HG03460 (cell line): Measurements from ENCODE around the gene LIPT1.
"Not testable (repeated sequence)": the region's sequence is repeated elsewhere in the genome, so short reads cannot be mapped to it uniquely, and the experiment has no call there.

Experiments used
- ATAC-seq: cut with Tn5 transposase; IDR thresholded peaks from one replicate; pipeline ENCODE4 v1.9.1; 2021; ENCODE audit not compliant: unreplicated experiment

LIPT1 gene

GRCh38 chr2:99154643-99155536 lies at the start of gene LIPT1, which contains the start of gene TSGA10:
Gene LIPT1, plus strand, starts transcription at chr2:99154967. Its CDS starts 6,991 bp downstream, at chr2:99161958.
Gene TSGA10, minus strand, starts transcription at chr2:99154942. Its CDS starts 45,503 bp downstream, at chr2:99109439.
- peak; percentile 97 for ATAC-seq

- no peak for ATAC-seq
Measured at GRCh38 chr2:99106913-99107312, 47.9 kb upstream of the LIPT1 start.

DNA sequence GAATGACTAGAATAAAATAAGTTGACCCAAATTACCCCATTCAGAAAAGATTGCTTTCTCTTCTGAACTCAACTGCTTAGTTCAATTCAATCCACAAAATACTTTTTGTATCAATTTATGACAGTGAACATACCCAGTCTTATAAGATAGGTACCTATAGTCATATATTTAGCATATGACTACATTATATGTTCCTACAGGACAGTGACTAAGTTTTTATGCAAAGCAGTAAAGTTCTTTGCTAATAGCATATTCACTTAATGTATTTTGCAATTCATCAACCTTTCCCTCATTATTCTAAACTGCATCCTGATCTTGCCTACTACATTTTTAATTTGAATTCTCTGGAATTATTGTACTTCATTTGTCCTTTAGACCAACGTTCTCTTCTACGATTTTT lies 43.5 kb upstream of the LIPT1 start:
- no peak for ATAC-seq

DNA sequence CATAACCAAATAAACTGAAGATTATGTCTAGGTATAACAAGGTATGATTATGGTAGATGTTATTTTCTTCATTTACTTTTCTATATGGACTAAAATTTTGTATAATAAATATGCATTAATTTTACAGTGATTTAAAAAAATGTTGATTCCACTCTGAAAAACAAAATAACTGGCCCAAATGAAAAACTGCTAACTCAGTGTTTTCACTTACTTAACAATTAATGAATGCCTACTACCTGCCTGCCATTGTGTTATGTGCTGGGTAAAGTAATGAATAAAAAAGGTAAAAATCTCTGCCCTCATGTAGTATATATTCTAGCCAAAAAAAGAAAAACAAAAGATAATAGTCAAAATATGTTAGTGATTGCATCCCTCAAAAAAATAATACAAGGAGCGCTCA lies 42.8 kb upstream of the LIPT1 start:
- ATAC-seq, result no peak

GRCh38 chr2:99112617-99113016 lies 42.1 kb upstream of the LIPT1 start:
- no peak for ATAC-seq

DNA sequence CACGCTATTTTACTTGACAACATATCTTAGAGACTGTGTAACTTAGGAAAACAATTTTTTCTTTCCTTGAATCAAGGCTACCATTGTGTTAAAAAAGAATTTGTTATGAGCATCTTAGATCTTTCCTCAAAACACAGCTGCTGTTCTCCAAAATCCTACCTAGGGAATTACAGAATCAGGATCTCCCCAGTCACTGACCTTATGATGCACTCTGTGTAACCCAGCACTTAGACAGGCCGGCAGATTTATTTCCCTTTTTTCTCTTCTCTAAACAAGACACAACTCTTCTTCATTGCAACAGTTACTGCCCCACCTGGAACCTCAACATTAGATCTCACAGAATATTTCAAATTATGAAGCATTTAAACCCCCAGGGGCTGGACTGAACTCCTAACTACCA lies 26.8 kb upstream of the LIPT1 start:
- ATAC-seq, result no peak

- not testable (repeated sequence) for ATAC-seq
Measured at GRCh38 chr2:99135044-99135556, 19.7 kb upstream of the LIPT1 start.

- ATAC-seq, result no peak
Measured at GRCh38 chr2:99139003-99139402, 15.8 kb upstream of the LIPT1 start.

DNA sequence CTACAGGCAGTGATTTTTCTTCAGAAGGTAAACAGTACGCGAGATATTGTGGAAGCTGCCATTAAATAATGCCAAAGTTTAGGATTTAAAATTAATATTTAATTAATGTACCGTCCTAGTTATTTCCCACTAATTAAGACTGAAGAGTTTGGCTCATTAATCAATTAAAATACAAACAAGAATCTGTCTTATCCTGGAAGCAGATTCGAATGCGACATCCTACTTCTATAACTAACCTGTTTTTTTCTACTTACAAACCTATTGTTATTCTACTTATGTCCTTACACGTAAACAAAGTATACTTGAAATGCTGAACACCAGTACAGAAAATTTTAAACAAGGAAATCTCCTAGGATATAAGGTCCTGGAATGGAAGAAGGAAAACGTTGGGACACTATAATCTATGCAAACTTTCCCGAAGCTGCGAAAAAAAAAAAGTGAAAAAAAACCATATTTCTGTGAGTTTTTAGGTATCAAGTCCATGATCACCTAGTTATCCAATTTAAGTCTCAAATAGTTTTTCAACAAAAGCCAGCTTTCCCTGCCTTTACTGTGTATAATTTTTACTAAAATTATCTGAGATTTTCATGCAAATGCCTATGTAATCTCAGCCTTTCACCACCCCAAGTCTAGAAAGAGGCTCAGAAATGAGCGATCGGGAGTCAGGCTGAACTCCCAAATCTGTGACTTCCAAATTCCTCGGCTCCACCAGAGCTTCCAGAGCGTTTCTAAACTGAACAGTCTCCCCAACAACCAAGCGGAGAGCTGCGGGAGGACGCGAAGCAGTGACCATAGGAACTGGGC lies 14.5 kb upstream of the LIPT1 start:
- ATAC-seq, result no peak

- ATAC-seq, result peak; percentile 34
Measured at GRCh38 chr2:99140860-99141109, 14.0 kb upstream of the LIPT1 start.

- peak; percentile 92 for ATAC-seq
Measured at GRCh38 chr2:99141110-99142108, 13.4 kb upstream of the LIPT1 start, which contains the start of gene C2orf15. Gene C2orf15, plus strand, starts transcription at chr2:99141707. Its CDS starts 8,852 bp downstream, at chr2:99150559.

DNA sequence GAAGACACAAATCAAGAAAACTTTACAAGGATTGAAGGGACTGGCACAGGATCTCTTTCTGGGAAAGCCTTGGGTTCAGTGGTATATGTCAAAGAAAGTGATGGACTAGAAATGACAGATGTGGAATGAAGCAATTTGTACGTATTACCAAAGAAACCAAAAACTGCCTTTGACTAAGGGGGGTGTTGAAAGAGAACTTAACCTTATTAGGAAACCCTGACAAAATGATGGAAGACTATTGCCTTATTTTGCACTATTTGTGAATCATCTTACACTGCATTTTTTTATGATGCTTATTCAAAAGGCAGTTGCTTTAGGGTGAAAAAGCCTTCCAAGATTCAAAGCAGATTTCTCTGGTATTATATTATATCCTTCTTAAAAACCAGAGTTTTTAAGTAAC lies 4.1 kb upstream of the LIPT1 start:
- ATAC-seq, result no peak

DNA sequence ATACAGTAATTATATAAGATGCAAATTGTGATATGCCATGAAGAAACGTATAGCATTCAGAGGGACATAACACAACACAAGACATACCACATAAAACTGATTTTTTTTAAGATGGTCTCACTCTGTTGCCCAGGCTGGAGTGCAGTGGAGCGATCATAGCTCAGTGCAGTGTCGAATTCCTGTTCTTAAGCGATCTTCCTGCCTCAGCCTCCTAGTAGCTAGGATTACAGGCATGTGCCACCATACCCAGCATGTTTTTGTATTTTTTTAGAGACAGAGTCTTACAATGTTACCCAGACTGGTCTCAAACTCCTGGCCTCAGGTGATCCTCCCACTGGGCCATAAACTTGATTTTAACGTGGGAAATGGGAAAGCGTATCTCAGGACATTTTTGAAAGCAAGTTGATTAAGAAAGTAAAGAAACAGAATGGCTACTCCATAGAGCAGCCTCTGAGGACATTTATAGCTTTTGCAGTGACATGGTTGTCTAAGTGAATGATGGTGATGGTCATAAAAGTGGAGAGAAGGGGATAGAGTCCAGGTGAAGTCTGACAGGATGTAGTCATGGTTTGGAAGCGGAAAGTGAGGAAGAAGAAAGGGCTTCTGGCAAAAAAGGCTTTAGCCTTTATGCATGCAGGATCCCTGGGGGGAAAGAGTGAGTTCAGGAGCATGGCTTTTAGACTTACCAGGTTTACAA lies 2.4 kb upstream of the LIPT1 start:
- ATAC-seq, result no peak

DNA sequence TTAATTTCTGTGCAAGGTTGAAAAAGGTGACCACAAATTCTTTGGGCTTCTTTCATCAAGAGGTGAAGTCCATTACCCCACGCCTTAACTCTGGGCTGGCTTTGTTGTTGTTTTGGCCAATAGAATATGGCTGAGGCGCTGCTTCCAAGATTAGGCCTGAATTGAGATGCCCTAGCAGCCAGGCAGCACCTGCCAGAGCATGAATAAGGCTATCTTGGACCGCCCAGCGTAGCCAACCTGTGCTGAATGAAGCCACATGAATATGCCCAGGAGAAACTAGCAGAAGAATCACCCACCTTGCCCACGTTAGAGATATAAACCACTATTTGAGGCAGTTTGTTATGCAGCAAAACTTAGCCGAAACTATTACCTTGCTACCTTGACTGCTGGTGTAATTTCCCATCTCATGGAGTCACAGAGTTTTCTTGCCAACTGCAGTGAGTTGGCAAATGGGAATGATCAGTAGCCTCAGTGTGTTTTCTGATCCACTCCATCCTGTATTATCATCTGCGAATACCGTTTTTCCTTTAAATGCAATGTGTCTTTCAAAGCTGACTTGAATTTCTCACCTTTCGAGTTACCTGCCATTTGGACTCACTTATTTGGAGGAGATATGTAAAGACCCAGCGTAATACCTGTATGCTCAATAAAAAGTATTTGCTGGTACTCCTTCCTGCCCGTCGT lies 704 bp upstream of the LIPT1 start:
- ATAC-seq, result no peak

- no peak for ATAC-seq
Measured at GRCh38 chr2:99156891-99157290, 2.1 kb downstream of the LIPT1 start.

GRCh38 chr2:99158599-99158998 lies 3.8 kb downstream of the LIPT1 start:
- no peak for ATAC-seq

DNA sequence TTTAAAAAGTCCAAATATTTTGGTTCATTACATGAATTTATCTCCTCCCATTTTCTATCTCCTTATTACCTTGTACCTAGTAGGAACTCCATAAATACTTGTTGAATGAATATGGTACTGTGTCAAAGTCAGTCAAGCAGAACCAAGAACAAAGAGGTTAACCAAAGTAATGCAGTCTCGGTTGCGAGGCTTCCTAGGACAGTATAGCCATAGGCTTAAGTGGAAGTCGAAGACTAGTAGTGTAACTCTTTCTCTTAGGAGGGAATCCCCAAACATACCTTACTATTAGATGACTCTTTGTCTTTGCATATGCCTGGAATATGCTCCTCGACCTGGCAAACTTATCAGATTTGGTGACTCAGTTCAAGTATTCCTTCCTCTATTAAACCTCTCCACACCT lies 4.8 kb downstream of the LIPT1 start:
- no peak for ATAC-seq

- no peak for ATAC-seq
Measured at GRCh38 chr2:99166218-99166617, 11.5 kb downstream of the LIPT1 start.

- no peak for ATAC-seq
Measured at GRCh38 chr2:99169534-99169933, 14.8 kb downstream of the LIPT1 start.
